Mesenchymal stem cell (in vitro differentiated cells and primary cell): Measurements from ENCODE around the gene ANKDD1B.

Experiments
- DNase-seq: peaks from one replicate; pipeline ENCODE4 v3.0.0-alpha.2; 2013
- H2AFZ ChIP-seq: one replicate; pipeline ENCODE4 v1.6.1; 2013; ENCODE audit warnings: low read depth, mild to moderate bottlenecking, control low read depth, inconsistent platforms, low read length, moderate library complexity
- H2AK5ac ChIP-seq: 2 replicates; pipeline ENCODE4 v1.6.1; 2013; ENCODE audit warnings: low read length, moderate library complexity, mild to moderate bottlenecking, inconsistent platforms; ENCODE audit not compliant: severe bottlenecking
- H2BK120ac ChIP-seq: one replicate; pipeline ENCODE4 v1.6.1; 2013; ENCODE audit warnings: low read depth, mild to moderate bottlenecking, inconsistent platforms, low read length, moderate library complexity
- H2BK12ac ChIP-seq, 2 experiments: one replicate each; pipeline ENCODE4 v1.6.1; 2013; ENCODE audit warnings: inconsistent platforms in 2 of 2, low read length in 2 of 2, mild to moderate bottlenecking in 2 of 2, moderate library complexity in 2 of 2, control low read depth in 1 of 2
- H2BK15ac ChIP-seq: one replicate; pipeline ENCODE4 v1.6.1; 2013; ENCODE audit warnings: mild to moderate bottlenecking, low read depth, inconsistent platforms; ENCODE audit not compliant: poor library complexity, severe bottlenecking
- H2BK5ac ChIP-seq: 2 replicates; pipeline ENCODE4 v1.6.1; 2013; ENCODE audit warnings: low read depth, mild to moderate bottlenecking, low read length, control low read depth, inconsistent platforms; ENCODE audit not compliant: poor library complexity, severe bottlenecking
- H3K14ac ChIP-seq, 2 experiments: one replicate each; pipeline ENCODE4 v1.6.1; 2013; ENCODE audit warnings: inconsistent platforms in 2 of 2, low read length in 2 of 2, control low read depth in 1 of 2, mild to moderate bottlenecking in 1 of 2, moderate library complexity in 1 of 2
- H3K18ac ChIP-seq, 2 experiments: one replicate each; pipeline ENCODE4 v1.6.1; 2013; ENCODE audit warnings: inconsistent platforms in 2 of 2, low read length in 2 of 2, control low read depth in 1 of 2, low read depth in 1 of 2, mild to moderate bottlenecking in 1 of 2
- H3K23ac ChIP-seq, 2 experiments: one replicate each; pipeline ENCODE4 v1.6.1; 2013; ENCODE audit warnings: inconsistent platforms in 2 of 2, low read length in 2 of 2, mild to moderate bottlenecking in 2 of 2, moderate library complexity in 2 of 2, control low read depth in 1 of 2
- H3K27ac ChIP-seq: 2 replicates; pipeline ENCODE4 v1.5.1; 2013; ENCODE audit warnings: mild to moderate bottlenecking, moderate library complexity, low read length, control low read depth, inconsistent platforms; ENCODE audit not compliant: poor library complexity, severe bottlenecking
- H3K27me3 ChIP-seq, 2 experiments: 2 replicates each; pipeline versions ENCODE4 v1.6.1 to v1.7.0; 2013; ENCODE audit warnings: low read length in 2 of 2, mild to moderate bottlenecking in 2 of 2, moderate library complexity in 2 of 2, control low read depth in 1 of 2, inconsistent platforms in 1 of 2; ENCODE audit not compliant: control insufficient read depth in 1 of 2, insufficient read depth in 1 of 2
- H3K36me3 ChIP-seq, 2 experiments: 2 replicates each; pipeline versions ENCODE4 v1.6.1 to v1.7.0; 2013; ENCODE audit warnings: low read length in 2 of 2, control low read depth in 1 of 2, inconsistent platforms in 1 of 2, low read depth in 1 of 2, mild to moderate bottlenecking in 1 of 2; ENCODE audit not compliant: insufficient read depth in 2 of 2, control insufficient read depth in 1 of 2
- H3K4ac ChIP-seq, 2 experiments: one replicate each; pipeline ENCODE4 v1.6.1; 2013; ENCODE audit warnings: inconsistent platforms in 2 of 2, low read length in 2 of 2, mild to moderate bottlenecking in 2 of 2, moderate library complexity in 2 of 2, control low read depth in 1 of 2, low read depth in 1 of 2
- H3K4me1 ChIP-seq: 2 replicates; pipeline ENCODE4 v1.6.1; 2013; ENCODE audit warnings: low read depth, low read length, control low read depth; ENCODE audit not compliant: control insufficient read depth, insufficient read depth
- H3K4me2 ChIP-seq: 2 replicates; pipeline ENCODE4 v1.6.1; 2013; ENCODE audit warnings: low read length, mild to moderate bottlenecking, inconsistent platforms; ENCODE audit not compliant: poor library complexity, severe bottlenecking
- H3K4me3 ChIP-seq, 2 experiments: 2 replicates each; pipeline versions ENCODE4 v1.5.1 to v1.7.0; 2013; ENCODE audit warnings: low read length in 2 of 2, mild to moderate bottlenecking in 2 of 2, control low read depth in 1 of 2, low read depth in 1 of 2; ENCODE audit not compliant: insufficient read depth in 1 of 2
- H3K79me1 ChIP-seq: replicated peaks from 2 replicates; pipeline ENCODE4 v1.6.1; 2013; ENCODE audit warnings: mild to moderate bottlenecking, control low read depth, low read length, inconsistent platforms; ENCODE audit not compliant: poor library complexity, severe bottlenecking
- H3K9ac ChIP-seq: 2 replicates; pipeline ENCODE4 v1.7.0; 2013; ENCODE audit warnings: mild to moderate bottlenecking, low read length, moderate library complexity
- H3K9me3 ChIP-seq: 2 replicates; pipeline ENCODE4 v1.7.0; 2013; ENCODE audit warnings: mild to moderate bottlenecking, low read length; ENCODE audit not compliant: control insufficient read depth
- H4K8ac ChIP-seq: one replicate; pipeline ENCODE4 v1.6.1; 2013; ENCODE audit warnings: inconsistent platforms, mild to moderate bottlenecking, low read length, moderate library complexity
- H4K91ac ChIP-seq: one replicate; pipeline ENCODE4 v1.6.1; 2013; ENCODE audit warnings: mild to moderate bottlenecking, low read length, inconsistent platforms
- WGBS: methylation state at CpG from one replicate; pipeline ENCODE4 v1.1.7; 2013; ENCODE audit warnings: mixed read lengths; 5-methylcytosine and 5-hydroxymethylcytosine counted together

ANKDD1B gene

GRCh38 chr5:75671506-75671905 is 60.3 kb downstream of the ANKDD1B start:
- Histone ChIP-seq H3K4me3 (no peak overlapping the region), H3K18ac (no peak overlapping the region), H3K79me1 (no peaks in the 10 kb centered on the region), H3K9me3 (no peaks in the 10 kb centered on the region), H2BK120ac (no peak overlapping the region), H2BK15ac (no peak overlapping the region), H3K14ac (no peak overlapping the region), H3K4me1 (peaks cover 12% of the 10 kb centered on the region), H2BK12ac (no peak overlapping the region), H4K91ac (no peak overlapping the region), H4K8ac (no peak overlapping the region), H2AFZ (no peak overlapping the region), H3K4me2 (no peak overlapping the region), H3K27ac (no peak overlapping the region), H3K4ac (no peak overlapping the region), H3K36me3 (peaks cover 0 to 19% of the 10 kb centered on the region in 2 experiments), H3K23ac (no peak overlapping the region), H2BK5ac (no peak overlapping the region), H3K27me3 (no peaks in the 10 kb centered on the region), H3K9ac (no peak overlapping the region), H2AK5ac (no peak overlapping the region)
- DNase-seq: no peak
- 67% methylated on average over 2 of the region's 2 CpGs for WGBS

- H3K36me3 ChIP-seq: peaks cover 0 to 19% of the 10 kb centered on the region in 2 experiments
- no peak overlapping the region for H3K27ac ChIP-seq
- no peaks in the 10 kb centered on the region for H3K9me3 ChIP-seq
- H2BK120ac ChIP-seq: no peak overlapping the region
- H2BK15ac ChIP-seq: no peak overlapping the region
- H4K8ac ChIP-seq: no peak overlapping the region
- H3K79me1 ChIP-seq: no peaks in the 10 kb centered on the region
- no peak overlapping the region for H4K91ac ChIP-seq
- no peak overlapping the region for H3K23ac ChIP-seq
- H2AFZ ChIP-seq: no peak overlapping the region
- DNase-seq: peak; percentile 47
- no peak overlapping the region for H3K4ac ChIP-seq
- H3K27me3 ChIP-seq: no peaks in the 10 kb centered on the region
- no peak overlapping the region for H3K18ac ChIP-seq
- no peak overlapping the region for H2BK12ac ChIP-seq
- H3K4me1 ChIP-seq: peaks cover 12% of the 10 kb centered on the region
- H3K14ac ChIP-seq: no peak overlapping the region
- 86% methylated on average over 3 of the region's 3 CpGs for WGBS
- H2AK5ac ChIP-seq: no peak overlapping the region
- H3K4me3 ChIP-seq: no peak overlapping the region
- H3K9ac ChIP-seq: no peak overlapping the region
- H2BK5ac ChIP-seq: no peak overlapping the region
- no peak overlapping the region for H3K4me2 ChIP-seq
Observed at GRCh38 chr5:75672616-75673015, 61.4 kb downstream of the ANKDD1B start.

GRCh38 chr5:75675783-75676182 is 64.5 kb downstream of the ANKDD1B start:
- H3K18ac ChIP-seq: no peak overlapping the region
- no peaks in the 10 kb centered on the region for H3K79me1 ChIP-seq
- H3K23ac ChIP-seq: no peak overlapping the region
- no peak overlapping the region for H3K4me3 ChIP-seq
- no peak overlapping the region for H2BK15ac ChIP-seq
- no peak overlapping the region for H2BK12ac ChIP-seq
- no peak overlapping the region for H3K4me2 ChIP-seq
- no peak overlapping the region for H3K27ac ChIP-seq
- no peak overlapping the region for H2AFZ ChIP-seq
- no peak overlapping the region for H2BK120ac ChIP-seq
- H4K8ac ChIP-seq: no peak overlapping the region
- no peak overlapping the region for H3K4ac ChIP-seq
- 88% methylated on average over 1 of the region's 1 CpG for WGBS
- no peak overlapping the region for H4K91ac ChIP-seq
- H3K36me3 ChIP-seq: peaks cover 0 to 19% of the 10 kb centered on the region in 2 experiments
- no peak overlapping the region for H3K9ac ChIP-seq
- no peaks in the 10 kb centered on the region for H3K9me3 ChIP-seq
- H2AK5ac ChIP-seq: no peak overlapping the region
- H3K27me3 ChIP-seq: no peaks in the 10 kb centered on the region
- H3K14ac ChIP-seq: no peak overlapping the region
- no peak overlapping the region for H2BK5ac ChIP-seq
- no peaks in the 10 kb centered on the region for H3K4me1 ChIP-seq
- no peak for DNase-seq

GRCh38 chr5:75677607-75678006 is 66.4 kb downstream of the ANKDD1B start:
- no peak overlapping the region for H4K91ac ChIP-seq
- no peak overlapping the region for H2BK12ac ChIP-seq
- no peak overlapping the region for H2BK5ac ChIP-seq
- no peak overlapping the region for H3K4ac ChIP-seq
- H2AFZ ChIP-seq: no peak overlapping the region
- H3K9me3 ChIP-seq: no peaks in the 10 kb centered on the region
- H3K36me3 ChIP-seq: peaks cover 0 to 18% of the 10 kb centered on the region in 2 experiments
- no peak overlapping the region for H3K23ac ChIP-seq
- no CpG with 5 or more reads among the region's 1 CpG for WGBS
- H3K79me1 ChIP-seq: no peaks in the 10 kb centered on the region
- H3K14ac ChIP-seq: no peak overlapping the region
- H3K4me1 ChIP-seq: peaks cover 1% of the 10 kb centered on the region
- H3K9ac ChIP-seq: no peak overlapping the region
- DNase-seq: no peak
- no peak overlapping the region for H3K18ac ChIP-seq
- no peak overlapping the region for H2AK5ac ChIP-seq
- no peak overlapping the region for H4K8ac ChIP-seq
- H3K27me3 ChIP-seq: no peaks in the 10 kb centered on the region
- no peak overlapping the region for H2BK120ac ChIP-seq
- H2BK15ac ChIP-seq: no peak overlapping the region
- H3K4me3 ChIP-seq: no peak overlapping the region
- no peak overlapping the region for H3K4me2 ChIP-seq
- H3K27ac ChIP-seq: no peak overlapping the region
